Brain microvascular endothelial cell (primary cell): ENCODE results near the gene AMOTL1.
A peak's percentile ranks its signal among the peaks of the same experiment; 100 is the strongest.

Source experiments
- DNase-seq: peaks from one replicate; pipeline ENCODE4 v3.0.0-alpha.2; 2020
- H3K27ac ChIP-seq: fragments of 250-450 bp; sonication (Bioruptor Pico); 2 replicates; pipeline ENCODE4 v1.5.1; 2020; ENCODE audit warnings: mild to moderate bottlenecking, moderate library complexity
- H3K27me3 ChIP-seq: fragments of 250-450 bp; sonication (Bioruptor Pico); replicated peaks from 2 replicates; pipeline ENCODE4 v1.5.1; 2020; ENCODE audit warnings: mild to moderate bottlenecking
- H3K36me3 ChIP-seq: fragments of 250-450 bp; sonication (Bioruptor Pico); replicated peaks from 2 replicates; pipeline ENCODE4 v1.5.1; 2020; ENCODE audit warnings: mild to moderate bottlenecking
- H3K4me3 ChIP-seq: 2 replicates; pipeline ENCODE4 v1.5.1; 2011; ENCODE audit warnings: low read depth, mild to moderate bottlenecking, control low read depth, low read length, moderate library complexity
- CTCF ChIP-seq: IDR thresholded peaks from 2 replicates; pipeline ENCODE4 v1.5.1; 2011; ENCODE audit warnings: low read depth, mild to moderate bottlenecking, moderate library complexity, low read length, control low read depth, inconsistent platforms; ENCODE audit errors: missing control alignments
- in situ Hi-C: cut with HindIII; loops from 2 replicates; pipeline ENCODE4 v1.10.0; 2017; ENCODE audit warnings: low sequenced_read_pairs, low pct_ligation_motif_present

Gene AMOTL1

GRCh38 chr11:94758666-94759065, 9.5 kb upstream of the AMOTL1 start:
- TF ChIP-seq CTCF, result no peak
- DNase-seq, result no peak
- Histone ChIP-seq H3K27me3 (no peaks in the 10 kb centered on the region), H3K27ac (no peak overlapping the region), H3K36me3 (no peaks in the 10 kb centered on the region), H3K4me3 (no peak overlapping the region)
- in situ Hi-C loops, result no loop called here

- H3K36me3 ChIP-seq, result no peaks in the 10 kb centered on the region
- in situ Hi-C loops, result no loop called here
- no peak for TF ChIP-seq CTCF
- no peak overlapping the region for H3K27ac ChIP-seq
- H3K27me3 ChIP-seq, result no peaks in the 10 kb centered on the region
- H3K4me3 ChIP-seq, result no peak overlapping the region
- DNase-seq, result no peak
Measured at GRCh38 chr11:94759522-94759921, 8.6 kb upstream of the AMOTL1 start.

- H3K27ac ChIP-seq, result no peak overlapping the region
- in situ Hi-C loops, result no loop called here
- H3K4me3 ChIP-seq, result no peak overlapping the region
- no peak for DNase-seq
- H3K27me3 ChIP-seq, result no peaks in the 10 kb centered on the region
- no peaks in the 10 kb centered on the region for H3K36me3 ChIP-seq
- TF ChIP-seq CTCF, result no peak
Measured at GRCh38 chr11:94760296-94760695, 7.9 kb upstream of the AMOTL1 start.

- TF ChIP-seq CTCF, result peak; percentile 55
- H3K27me3 ChIP-seq, result no peaks in the 10 kb centered on the region
- no peak overlapping the region for H3K4me3 ChIP-seq
- no peak for DNase-seq
- H3K36me3 ChIP-seq, result no peaks in the 10 kb centered on the region
- in situ Hi-C loops, result no loop called here
- no peak overlapping the region for H3K27ac ChIP-seq
Measured at GRCh38 chr11:94762208-94762607, 5.9 kb upstream of the AMOTL1 start.

GRCh38 chr11:94762995-94763394, 5.2 kb upstream of the AMOTL1 start:
- no peaks in the 10 kb centered on the region for H3K27me3 ChIP-seq
- no peak overlapping the region for H3K27ac ChIP-seq

More at GRCh38 chr11:94762995-94763394, 5.2 kb upstream of the AMOTL1 start:
- Histone ChIP-seq H3K4me3 (no peak overlapping the region), H3K36me3 (no peaks in the 10 kb centered on the region)
- no peak for DNase-seq
- no peak for TF ChIP-seq CTCF
- in situ Hi-C loops, result no loop called here
